ENCODE data around the gene STAB2.

GRCh38 chr12:103803847-103804246, 216.8 kb downstream of the STAB2 start:
- TF ChIP-seq CTCF (IDR thresholded peaks at IDR 0.05; ENCODE audit: low read length) (no peak), EZH2 (IDR thresholded peaks at IDR 0.05; ENCODE audit: borderline replicate concordance, low read length) (no peak)
